ENCODE data around the gene RTN3.

Gene RTN3

GRCh38 chr11:63793161-63793560 is 111.9 kb downstream of the RTN3 start:
- no peak for DNase-seq (ENCODE audit: extremely low read depth, low read depth)

GRCh38 chr11:63795066-63795465 is 113.8 kb downstream of the RTN3 start:
- H3K4me3 ChIP-seq (replicated peaks; ENCODE audit: low read depth, low read length), result no peak overlapping the region
- no peak for DNase-seq (ENCODE audit: extremely low read depth, low read depth)

More at GRCh38 chr11:63793161-63793560, 111.9 kb downstream of the RTN3 start:
- no peak overlapping the region for H3K4me3 ChIP-seq (replicated peaks; ENCODE audit: low read depth, low read length)
- no peak for TF ChIP-seq CTCF (IDR thresholded peaks at IDR 0.05; ENCODE audit: low read depth, low read length, missing control alignments)

GRCh38 chr11:63800921-63801320 is 119.6 kb downstream of the RTN3 start:
- DNase-seq (ENCODE audit: extremely low read depth, low read depth), result no peak
- TF ChIP-seq CTCF (IDR thresholded peaks at IDR 0.05; ENCODE audit: low read depth, low read length, missing control alignments), result no peak
- H3K4me3 ChIP-seq (replicated peaks; ENCODE audit: low read depth, low read length), result no peak overlapping the region

More at GRCh38 chr11:63795066-63795465, 113.8 kb downstream of the RTN3 start:
- TF ChIP-seq CTCF (IDR thresholded peaks at IDR 0.05; ENCODE audit: low read depth, low read length, missing control alignments), result no peak

GRCh38 chr11:63802637-63803414 is 121.5 kb downstream of the RTN3 start:
- no peak for TF ChIP-seq CTCF (IDR thresholded peaks at IDR 0.05; ENCODE audit: low read depth, low read length, missing control alignments)
- no peak for DNase-seq (ENCODE audit: extremely low read depth, low read depth)

GRCh38 chr11:63804259-63804658 is 123.0 kb downstream of the RTN3 start:
- DNase-seq (ENCODE audit: extremely low read depth, low read depth), result no peak
- TF ChIP-seq CTCF (IDR thresholded peaks at IDR 0.05; ENCODE audit: low read depth, low read length, missing control alignments), result no peak
- H3K4me3 ChIP-seq (replicated peaks; ENCODE audit: low read depth, low read length), result no peak overlapping the region

More at GRCh38 chr11:63802637-63803414, 121.5 kb downstream of the RTN3 start:
- H3K4me3 ChIP-seq (replicated peaks; ENCODE audit: low read depth, low read length), result no peak overlapping the region

GRCh38 chr11:63805844-63806415 is 124.6 kb downstream of the RTN3 start:
- TF ChIP-seq CTCF (IDR thresholded peaks at IDR 0.05; ENCODE audit: low read depth, low read length, missing control alignments), result no peak
- no peak overlapping the region for H3K4me3 ChIP-seq (replicated peaks; ENCODE audit: low read depth, low read length)
- DNase-seq (ENCODE audit: extremely low read depth, low read depth), result no peak

All from HFF-Myc (cell line).